Heart left ventricle (tissue), 16 donors: ENCODE results near the gene MAN1B1. TPM values are rescaled to one million over a fixed set of nuclear protein-coding genes. Genes with fewer than 3 reads are reported as not detected.

Source experiments
- ATAC-seq, 4 donors: fragments of 200-7000 bp; cut with Tn5 transposase; one replicate each; pipeline ENCODE4 v1.9.1; 2020 to 2022; ENCODE audit warnings: moderate library complexity in 4 of 4, mild to moderate bottlenecking in 3 of 4, moderate number of reproducible peaks in 1 of 4
- DNase-seq, 5 donors: peaks; one replicate each; pipeline ENCODE4 v3.0.0-alpha.2; 2020
- H3K27ac ChIP-seq, 12 donors: fragments of 200-600 bp; sonication (generic) in 4 of 12; one replicate each; pipeline versions ENCODE4 v1.5.0 to v1.8.0; 2016 to 2022; ENCODE audit warnings: mild to moderate bottlenecking in 2 of 12
- H3K27me3 ChIP-seq, 9 donors: fragments of 200-600 bp; sonication (generic) in 2 of 9; one replicate each; pipeline versions ENCODE4 v1.5.1 to v1.8.0; 2016 to 2022; ENCODE audit warnings: mild to moderate bottlenecking in 3 of 9
- H3K36me3 ChIP-seq, 9 donors: fragments of 200-600 bp; sonication (generic) in 2 of 9; one replicate each; pipeline versions ENCODE4 v1.5.0 to v1.8.0; 2018 to 2022; ENCODE audit warnings: mild to moderate bottlenecking in 2 of 9
- H3K4me1 ChIP-seq, 12 donors: fragments of 200-600 bp; sonication (generic) in 4 of 12; one replicate each; pipeline versions ENCODE4 v1.5.0 to v1.8.0; 2016 to 2022; ENCODE audit warnings: mild to moderate bottlenecking in 3 of 12
- H3K4me3 ChIP-seq, 12 donors: fragments of 200-600 bp; sonication (generic) in 4 of 12; one replicate each; pipeline versions ENCODE4 v1.5.0 to v1.8.0; 2017 to 2022; ENCODE audit warnings: mild to moderate bottlenecking in 9 of 12, moderate library complexity in 4 of 12
- H3K9me3 ChIP-seq, 12 donors: fragments of 200-600 bp; sonication (generic) in 4 of 12; one replicate each; pipeline versions ENCODE4 v1.5.0 to v1.8.0; 2016 to 2022; ENCODE audit warnings: mild to moderate bottlenecking in 1 of 12
- POLR2A ChIP-seq, 2 donors: fragments of 450-650 bp; IDR thresholded peaks; one replicate each; pipeline ENCODE4 v1.6.1; 2017; ENCODE audit warnings: antibody characterized with exemption in 2 of 2, mild to moderate bottlenecking in 2 of 2, moderate library complexity in 2 of 2
- WGBS, 4 donors: extraction: QIAGEN DNeasy Blood & Tissue Kit in 2 of 4; methylation state at CpG; one replicate each; pipeline versions ENCODE4 v1.1.5 to v1.1.7; 2013 to 2018; 5-methylcytosine and 5-hydroxymethylcytosine counted together
- intact Hi-C, 10 donors: fragments of 100-400 bp; cut with DNase I; formaldehyde crosslinking; loops; one replicate each; pipeline versions ENCODE4 v1.11.1 to v1.14.2; 2022
- polyA plus RNA-seq, 2 donors: library from polyadenylated mRNA; stranded (reverse); fragments of 200-250 nt; gene quantifications; one replicate each; pipeline ENCODE4 v1.2.3, GENCODE V29; 2013
- total RNA-seq, 9 donors: library from RNA; depleted of rRNA in 2 of 9; stranded (reverse); fragments of >200 nt in 2 of 9; fragmentation: NEBNext Ultra II Directional in 3 of 9; extraction: Animal tissue kit (Norgen Biotek cat#: 25700) in 3 of 9; gene quantifications; one replicate each; pipeline versions ENCODE4 v1.1.0 to v1.2.4, GENCODE V29; 2016 to 2023
- TF ChIP-seq, protein P1 (sequence below), 12 donors: fragments of 200-600 bp; sonication (generic) in 4 of 12; IDR thresholded peaks; one replicate each; pipeline versions ENCODE4 v1.5.0 to v1.8.0; 2018 to 2022; ENCODE audit warnings: antibody characterized with exemption in 12 of 12, mild to moderate bottlenecking in 5 of 12
- donor health status: ischemic (EF 13 %, LVEDD 7.1; RV severe dilation, severe dysfunction).
- donor health status: healthy with polysubstance abuse.
- donor health status: DM: no; HTN: yes; CAD: no.
- donor health status: DM: no; HTN: no; CAD: no.
- donor health status: ischemic (EF 25% LVEDD 6.9; RV normal size, moderate dysfunction).
- donor health status: ischemic (EF 25% LVEDD 5.7; RV mildly dilated, moderate dysfunction).
- donor health status: healthy.
- donor health status: DM: yes; HTN: yes; CAD: no.
- donor health status: ischemic (EF 35%, LVEDD 5.7; RV mildly dilated, moderate dysfunction).
- donor health status: nonischemic (EF 11% LVEDD 7.7; RV severe dilation, severe dysfunction).
- donor health status: DM: yes; HTN: yes; CAD: no.
- donor health status: PGD.
- donor health status: ischemic (EF 29% LVEDD 5.4; RV normal size, mild dysfunction).
- donor health status: nonischemic (EF 23%, LVEDD 6.1; RV moderate dilation, normal function).

Gene MAN1B1
- total and polyA plus RNA-seq, 11 donors = 17.6 to 40.6 (median 24.6) TPM

DNA sequence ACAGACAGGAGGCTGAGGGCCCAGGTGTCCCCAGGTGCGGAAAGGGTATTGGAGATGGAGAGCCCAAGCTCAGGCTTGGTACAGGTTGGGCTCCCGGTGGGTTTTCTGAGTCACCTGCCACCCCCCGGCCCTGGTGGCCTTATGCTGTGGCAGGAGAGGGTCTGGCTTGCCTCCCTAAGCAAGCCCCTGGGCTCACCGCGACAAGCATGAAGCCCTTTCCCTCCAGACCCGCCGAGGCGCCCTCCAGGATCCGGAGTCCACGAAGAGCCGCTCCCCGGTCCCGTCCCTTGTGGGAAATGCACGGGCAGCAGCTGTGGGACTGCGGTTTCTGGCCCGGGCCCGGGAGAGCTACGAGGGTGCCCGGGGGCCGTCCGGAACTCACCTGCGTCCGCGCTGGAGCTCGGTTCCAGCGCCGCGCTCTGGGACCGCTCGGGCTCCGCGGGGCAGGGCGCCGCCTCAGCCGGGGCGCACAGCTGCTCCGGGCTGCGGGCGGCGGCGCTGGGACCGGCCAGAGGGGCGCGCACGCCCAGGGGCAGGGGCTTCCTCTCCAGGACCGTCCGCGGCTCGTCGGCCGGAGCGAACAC, 17.2 kb upstream of the MAN1B1 start:
- Histone ChIP-seq H3K36me3 (no peaks in the 10 kb centered on the region), H3K27me3 (peaks cover 0 to 14% (median 5%) of the 10 kb centered on the region in 9 donors), H3K9me3 (no peaks in the 10 kb centered on the region), H3K4me3 (peak overlapping the region in 5 of 12 donors; percentile 3 to 58 (median 50)), H3K27ac (no peak overlapping the region), H3K4me1 (peaks cover 0 to 39% (median 9%) of the 10 kb centered on the region in 12 donors)
- TF ChIP-seq POLR2A (IDR thresholded peaks at IDR 0.05) = no peak
- TF ChIP-seq, protein P1, sequence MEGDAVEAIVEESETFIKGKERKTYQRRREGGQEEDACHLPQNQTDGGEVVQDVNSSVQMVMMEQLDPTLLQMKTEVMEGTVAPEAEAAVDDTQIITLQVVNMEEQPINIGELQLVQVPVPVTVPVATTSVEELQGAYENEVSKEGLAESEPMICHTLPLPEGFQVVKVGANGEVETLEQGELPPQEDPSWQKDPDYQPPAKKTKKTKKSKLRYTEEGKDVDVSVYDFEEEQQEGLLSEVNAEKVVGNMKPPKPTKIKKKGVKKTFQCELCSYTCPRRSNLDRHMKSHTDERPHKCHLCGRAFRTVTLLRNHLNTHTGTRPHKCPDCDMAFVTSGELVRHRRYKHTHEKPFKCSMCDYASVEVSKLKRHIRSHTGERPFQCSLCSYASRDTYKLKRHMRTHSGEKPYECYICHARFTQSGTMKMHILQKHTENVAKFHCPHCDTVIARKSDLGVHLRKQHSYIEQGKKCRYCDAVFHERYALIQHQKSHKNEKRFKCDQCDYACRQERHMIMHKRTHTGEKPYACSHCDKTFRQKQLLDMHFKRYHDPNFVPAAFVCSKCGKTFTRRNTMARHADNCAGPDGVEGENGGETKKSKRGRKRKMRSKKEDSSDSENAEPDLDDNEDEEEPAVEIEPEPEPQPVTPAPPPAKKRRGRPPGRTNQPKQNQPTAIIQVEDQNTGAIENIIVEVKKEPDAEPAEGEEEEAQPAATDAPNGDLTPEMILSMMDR (IDR thresholded peaks at IDR 0.05) = no peak
- intact Hi-C loops = loop anchor here in 2 of 10 donors (5.0 to 10.0 kb wide), 2 partner anchors 282 to 285 kb away; no protein-coding TSS in a partner anchor
- WGBS, 4 donors = 7 to 12% (median 9%) methylated on average over 28 to 52 of the region's 52 CpGs
- peak in 2 of 5 donors; percentile 24 to 29 for DNase-seq
- ATAC-seq = no peak

DNA sequence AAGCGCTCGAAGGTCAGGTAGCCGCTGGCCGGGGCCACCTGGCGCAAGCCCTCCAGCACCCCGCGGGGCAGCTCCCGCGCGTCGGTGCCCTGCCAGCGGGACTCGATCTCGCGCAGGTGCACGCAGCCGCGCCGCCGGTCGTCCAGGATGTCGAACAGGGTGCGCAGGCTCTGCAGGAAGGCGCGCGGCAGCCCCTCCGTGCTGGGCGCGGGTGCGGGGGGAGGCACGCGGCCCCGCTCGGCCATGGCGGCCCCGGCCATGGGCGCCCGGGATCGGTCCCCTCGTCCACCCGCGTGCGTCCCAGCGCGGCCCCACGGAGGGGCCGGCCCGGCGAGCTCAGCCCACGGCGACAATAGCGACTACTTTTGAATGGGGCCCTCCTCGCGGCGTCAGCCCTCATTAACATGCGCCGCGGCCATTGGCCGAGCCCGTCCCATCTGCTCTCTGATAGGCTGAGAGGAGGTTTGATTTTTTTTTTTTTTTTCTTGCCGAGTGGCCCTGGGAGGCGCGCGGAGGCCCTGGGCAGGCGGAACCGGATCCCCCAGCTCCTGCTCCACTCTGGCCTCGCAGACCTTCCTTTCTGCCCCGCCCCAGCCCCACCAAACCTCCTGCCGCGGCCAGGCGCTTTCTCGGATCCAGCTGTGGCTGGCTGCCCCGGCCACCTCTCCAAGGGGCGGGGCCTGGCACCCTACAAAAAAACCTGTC, 16.4 kb upstream of the MAN1B1 start, which contains the start of gene SAPCD2:
Gene SAPCD2 (minus strand): TSS at position 357 of the 705 bp plus-strand sequence. CDS start 97 bp downstream, at position 260.
- H3K9me3 ChIP-seq = no peaks in the 10 kb centered on the region
- ATAC-seq (peak; percentile 93 to 96 (median 94)), DNase-seq (peak; percentile 88 to 94 (median 92))
- peak within 1 kb of the TSS; percentile 43 to 94 (median 78) for H3K27ac ChIP-seq
- intact Hi-C loops = no loop called here
- 0 to 1% (median 1%) methylated on average over 40 to 74 of the region's 74 CpGs for WGBS, 4 donors
- H3K4me3 ChIP-seq = peak within 1 kb of the TSS in 11 of 12 donors; percentile 6 to 58 (median 45)
- no peaks in the 10 kb centered on the region for H3K36me3 ChIP-seq
- H3K27me3 ChIP-seq = peaks cover 0 to 14% (median 5%) of the 10 kb centered on the region in 9 donors
- TF ChIP-seq, protein P1 (IDR thresholded peaks at IDR 0.05) = no peak
- TF ChIP-seq POLR2A (IDR thresholded peaks at IDR 0.05) = no peak
- H3K4me1 ChIP-seq = peaks cover 0 to 44% (median 9%) of the 10 kb centered on the region in 12 donors

DNA sequence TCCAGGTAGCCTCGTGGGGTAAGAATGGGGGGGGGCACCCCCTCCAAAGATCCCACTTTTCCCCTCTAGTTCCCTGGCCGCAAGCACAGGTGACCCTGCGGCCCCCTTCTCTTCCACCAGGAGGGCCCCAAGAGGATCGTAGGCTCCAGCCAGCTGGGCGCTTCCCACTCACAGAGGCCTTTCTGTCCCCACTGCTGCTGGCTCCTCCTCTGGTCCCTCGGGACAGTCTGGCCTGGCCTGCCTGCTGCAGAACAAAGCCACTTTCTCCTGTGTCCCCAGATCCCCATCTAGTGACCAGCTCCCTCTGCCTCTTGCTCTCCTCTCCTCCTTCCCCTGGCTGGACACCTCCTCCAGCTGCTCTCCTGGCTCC, 15.9 kb upstream of the MAN1B1 start:
- 5 to 19% (median 12%) methylated on average over 6 of the region's 6 CpGs for WGBS, 4 donors
- peak overlapping the region in 11 of 12 donors; percentile 6 to 58 (median 45) for H3K4me3 ChIP-seq
- no peaks in the 10 kb centered on the region for H3K36me3 ChIP-seq
- intact Hi-C loops = no loop called here
- peaks cover 0 to 14% (median 5%) of the 10 kb centered on the region in 9 donors for H3K27me3 ChIP-seq
- peaks cover 0 to 46% (median 9%) of the 10 kb centered on the region in 12 donors for H3K4me1 ChIP-seq
- ATAC-seq = peak; percentile 33 to 69 (median 48)
- DNase-seq = peak; percentile 76 to 85 (median 83)
- no peaks in the 10 kb centered on the region for H3K9me3 ChIP-seq
- H3K27ac ChIP-seq = peak overlapping the region; percentile 43 to 94 (median 78)
- TF ChIP-seq POLR2A (IDR thresholded peaks at IDR 0.05) = no peak
- TF ChIP-seq, protein P1 (IDR thresholded peaks at IDR 0.05) = peak in 4 of 12 donors; percentile 13 to 26 (median 20)

DNA sequence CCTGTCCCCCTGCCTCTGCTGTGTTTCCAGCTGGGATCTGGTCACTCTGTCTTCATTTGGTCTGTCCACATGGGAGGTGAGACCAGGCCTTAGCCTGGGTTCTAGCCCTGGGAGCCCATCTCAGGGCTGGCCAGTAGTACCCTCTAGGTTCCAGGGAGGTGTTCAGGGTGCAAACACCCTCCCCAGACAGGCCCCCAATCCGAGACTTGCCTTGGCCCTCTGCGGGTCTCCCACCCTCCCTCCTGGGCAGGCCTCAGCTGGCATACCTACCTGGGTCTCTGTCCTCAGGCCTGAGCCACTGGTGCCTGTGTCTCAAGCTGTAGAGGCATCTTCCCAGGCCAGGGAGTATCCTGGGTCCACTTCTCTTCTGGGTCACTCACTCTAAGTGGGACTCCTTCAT, 15.5 kb upstream of the MAN1B1 start:
- no peaks in the 10 kb centered on the region for H3K9me3 ChIP-seq
- peaks cover 0 to 14% (median 5%) of the 10 kb centered on the region in 9 donors for H3K27me3 ChIP-seq
- TF ChIP-seq POLR2A (IDR thresholded peaks at IDR 0.05) = no peak
- TF ChIP-seq, protein P1 (IDR thresholded peaks at IDR 0.05) = no peak
- peaks cover 0 to 46% (median 9%) of the 10 kb centered on the region in 12 donors for H3K4me1 ChIP-seq
- no peaks in the 10 kb centered on the region for H3K36me3 ChIP-seq
- peak overlapping the region in 10 of 12 donors; percentile 20 to 94 (median 76) for H3K27ac ChIP-seq
- DNase-seq (no peak), ATAC-seq (no peak)
- intact Hi-C loops = no loop called here
- 81 to 90% (median 88%) methylated on average over 2 of the region's 2 CpGs for WGBS, 4 donors
- H3K4me3 ChIP-seq = peak overlapping the region in 3 of 12 donors; percentile 6 to 55 (median 45)
